ENCODE data around the gene AXIN2.

DNA sequence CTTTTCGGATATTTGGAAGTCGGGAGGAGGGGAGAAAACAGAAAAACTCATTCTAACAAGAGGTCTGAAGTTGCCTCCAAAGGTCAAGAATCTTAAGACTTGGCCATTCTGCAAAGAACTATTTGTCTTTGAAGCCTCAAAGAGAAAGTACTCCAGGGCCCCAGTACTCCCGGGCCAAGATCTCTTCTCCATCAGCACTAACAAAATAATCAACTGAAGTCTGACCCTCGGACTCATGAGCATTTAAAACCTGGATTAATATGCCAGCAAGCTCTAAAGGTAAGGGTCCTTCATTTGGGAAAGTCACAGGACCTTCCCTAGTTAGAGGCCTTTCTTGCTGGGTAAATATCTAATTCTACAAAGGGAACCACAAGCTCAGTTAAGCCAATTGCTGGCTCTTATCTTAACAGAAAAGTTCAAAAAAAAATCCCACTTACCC lies 4.5 kb downstream of the AXIN2 start:
- TF ChIP-seq POLR2A (IDR thresholded peaks at IDR 0.05), result no peak
- TF ChIP-seq CTCF (IDR thresholded peaks at IDR 0.05 in 4 of 5, conservative IDR thresholded peaks at IDR 0.05 in 1 of 5), result no peak
